Putamen (tissue), 1 donor: ENCODE data around the gene NRL.

ENCODE experiments used
- DNase-seq: peaks from one replicate; pipeline ENCODE4 v3.0.0-alpha.2; 2016; ENCODE audit warnings: low spot score

The NRL gene

DNA sequence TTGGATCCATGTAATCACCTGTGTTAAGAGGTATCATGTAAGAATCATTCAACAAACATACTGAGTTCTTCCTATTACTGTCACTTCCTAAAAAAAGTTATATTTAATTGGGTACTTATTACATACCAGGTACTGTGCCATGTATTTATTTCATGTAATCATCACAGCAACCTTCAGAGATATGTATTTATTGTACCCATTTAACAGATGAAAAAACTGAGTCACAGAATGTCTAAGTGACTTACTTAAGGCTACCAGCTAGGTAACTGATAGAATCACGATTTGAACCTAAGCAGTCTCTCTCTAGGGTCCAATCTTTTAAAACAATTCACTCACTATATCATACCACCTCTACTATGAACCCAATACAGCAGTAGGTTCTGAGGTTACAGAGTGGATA is 29.7 kb upstream of the NRL start:
- DNase-seq, result no peak

DNA sequence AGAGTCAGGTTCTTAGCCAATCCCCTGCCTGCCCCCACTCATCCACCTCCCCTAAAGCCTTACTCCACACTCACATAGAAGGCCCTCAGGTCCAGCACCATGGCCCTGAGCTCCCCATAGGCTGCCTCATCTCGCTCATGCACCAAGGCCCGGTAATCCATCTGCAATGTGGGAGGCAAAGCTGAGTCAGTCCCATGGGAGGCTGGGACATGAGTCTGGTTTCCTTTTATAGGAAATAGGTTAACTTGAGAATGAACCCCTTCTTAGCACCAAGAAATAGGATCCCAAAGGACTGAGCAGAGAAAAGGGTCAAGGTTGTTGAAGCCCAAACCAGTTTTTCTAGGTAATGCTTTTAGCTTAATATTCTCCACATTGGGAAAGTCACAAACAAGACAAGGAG is 28.8 kb upstream of the NRL start:
- no peak for DNase-seq

DNA sequence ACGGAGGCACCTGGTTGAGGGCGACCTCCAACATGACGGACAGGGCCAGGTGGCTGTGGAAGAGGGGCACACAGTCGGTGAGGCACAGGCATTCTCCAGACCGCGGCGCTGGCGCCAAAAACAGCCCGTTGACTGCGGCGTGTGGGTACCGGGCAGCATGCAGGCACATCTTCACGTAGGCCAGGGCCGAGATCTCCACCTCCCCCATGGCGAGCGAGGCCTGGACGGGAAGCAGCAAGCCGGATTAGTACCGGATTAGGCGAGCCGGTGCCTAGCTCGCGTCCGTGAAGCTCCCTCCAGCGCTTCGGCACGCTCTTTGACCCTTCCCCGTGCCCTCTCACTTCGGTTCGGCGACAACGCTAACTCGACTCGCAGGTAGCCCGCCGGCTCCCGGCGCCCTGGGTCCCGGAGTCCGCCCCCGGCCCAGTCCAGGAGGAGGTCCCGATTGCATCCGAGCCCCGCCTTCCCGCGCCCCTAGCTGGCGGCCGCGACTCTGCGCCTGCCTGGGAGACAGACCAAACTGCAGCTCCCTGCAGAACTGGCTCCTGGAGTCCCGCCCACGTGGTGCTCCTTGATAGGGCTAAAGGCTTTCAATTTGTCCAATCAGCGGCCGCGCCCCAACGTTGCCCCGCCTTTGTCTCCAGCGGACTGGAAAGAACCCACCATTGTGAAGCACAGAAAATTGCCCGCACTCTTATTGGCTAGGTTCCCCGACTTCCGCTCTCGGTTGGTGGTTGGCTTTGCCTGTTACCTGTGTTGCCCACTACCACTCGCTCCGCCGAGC is 26.5 kb upstream of the NRL start, which contains the start of gene EMC9:
TSS of gene EMC9 (minus strand) at position 495 of the 784 bp plus-strand sequence. CDS start at position 208, 287 bp downstream.
- peak; percentile 99 for DNase-seq

DNA sequence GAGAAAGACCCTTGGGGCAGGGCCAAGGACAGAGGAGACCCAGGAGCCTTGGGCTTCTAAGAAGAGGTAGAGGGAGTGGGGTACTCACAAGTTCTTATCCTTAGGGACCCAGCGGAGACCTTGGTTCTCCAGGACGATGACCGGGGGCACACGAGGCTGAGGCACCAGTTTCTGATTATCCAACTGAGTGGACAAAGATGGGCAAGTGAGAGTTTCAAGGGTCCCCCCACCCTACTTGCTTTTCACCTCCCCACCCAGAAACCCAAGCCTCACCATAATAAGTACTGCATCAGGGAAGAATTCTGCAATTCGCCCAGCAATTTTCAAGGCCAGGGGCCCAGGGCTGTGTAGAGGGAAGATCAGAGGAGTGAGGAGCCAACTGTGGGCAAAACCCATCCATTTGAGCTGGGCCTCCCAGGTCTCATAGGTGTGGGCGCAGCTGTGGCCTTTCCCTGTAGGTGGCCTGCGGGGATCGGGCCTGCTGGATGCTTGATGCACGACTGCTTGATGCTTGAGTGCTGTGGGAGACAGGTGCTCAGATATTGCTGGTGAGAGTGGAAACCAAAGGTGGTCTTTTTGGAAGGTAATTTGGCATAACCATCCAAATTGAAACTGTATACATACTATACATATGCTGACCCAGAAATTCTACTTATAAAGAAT is 24.7 kb upstream of the NRL start:
- DNase-seq, result no peak

DNA sequence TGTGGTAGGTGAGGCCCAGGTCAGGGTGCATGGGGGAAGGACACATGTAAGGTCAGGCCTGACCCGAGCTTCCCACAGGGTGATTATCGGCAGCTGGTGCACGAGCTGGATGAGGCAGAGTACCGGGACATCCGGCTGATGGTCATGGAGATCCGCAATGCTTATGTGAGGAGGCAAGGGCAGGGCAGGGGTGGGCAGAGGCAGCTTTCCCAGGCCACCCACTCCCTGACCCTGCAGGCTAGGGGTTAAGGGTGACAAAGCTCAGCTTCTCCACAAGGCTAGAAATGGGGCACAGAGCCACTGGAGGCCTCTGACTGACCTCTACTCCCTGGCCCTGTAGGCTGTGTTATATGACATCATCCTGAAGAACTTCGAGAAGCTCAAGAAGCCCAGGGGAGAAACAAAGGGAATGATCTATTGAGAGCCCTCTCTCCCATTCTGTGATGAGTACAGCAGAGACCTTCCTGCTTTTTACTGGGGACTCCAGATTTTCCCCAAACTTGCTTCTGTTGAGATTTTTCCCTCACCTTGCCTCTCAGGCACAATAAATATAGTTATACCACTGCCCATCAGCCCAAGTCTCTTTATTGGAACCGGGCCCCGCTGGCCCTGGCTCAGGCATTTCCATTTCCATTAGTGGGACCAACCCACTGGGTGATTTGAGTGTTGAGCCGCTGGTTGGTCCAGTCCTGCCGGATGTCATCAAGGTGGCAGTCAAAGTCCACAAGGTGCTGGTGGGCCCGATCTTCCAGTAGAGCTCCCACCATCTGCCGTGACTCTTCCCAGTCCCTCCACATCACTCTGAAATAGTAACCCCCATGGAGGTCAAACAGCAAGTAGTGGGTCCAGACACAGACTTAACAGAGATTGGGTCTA is 23.9 kb upstream of the NRL start:
- no peak for DNase-seq

DNA sequence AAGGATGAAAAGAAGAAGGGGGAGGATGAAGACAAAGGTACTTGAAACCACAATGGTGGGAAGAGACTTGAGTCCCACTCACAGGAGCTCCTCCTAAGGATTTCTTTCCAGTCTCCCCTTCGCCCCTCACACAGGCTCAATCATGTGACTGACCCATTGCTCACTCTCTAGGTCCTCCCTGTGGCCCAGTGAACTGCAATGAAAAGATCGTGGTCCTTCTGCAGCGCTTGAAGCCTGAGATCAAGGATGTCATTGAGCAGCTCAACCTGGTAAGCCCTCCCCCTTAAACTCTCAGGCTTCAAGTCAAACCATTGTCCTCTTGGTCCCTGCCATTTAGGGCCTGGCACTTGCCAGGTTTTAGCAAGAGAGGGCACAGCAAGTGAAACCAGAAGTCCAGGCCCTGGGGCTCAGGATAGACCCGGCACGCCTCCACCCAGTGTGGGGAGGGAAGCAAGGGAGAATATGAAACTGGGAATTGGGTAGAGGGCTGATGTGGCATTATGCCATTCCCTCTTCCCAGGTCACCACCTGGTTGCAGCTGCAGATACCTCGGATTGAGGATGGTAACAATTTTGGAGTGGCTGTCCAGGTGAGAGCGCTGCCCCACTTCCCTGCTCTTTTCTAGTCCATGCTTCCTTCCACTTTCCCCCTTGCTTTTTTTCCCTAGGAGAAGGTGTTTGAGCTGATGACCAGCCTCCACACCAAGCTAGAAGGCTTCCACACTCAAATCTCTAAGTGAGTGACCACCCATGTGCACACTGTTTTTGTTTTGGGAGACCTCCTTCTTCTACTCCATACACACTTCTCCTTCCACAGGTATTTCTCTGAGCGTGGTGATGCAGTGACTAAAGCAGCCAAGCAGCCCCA is 23.0 kb upstream of the NRL start:
- no peak for DNase-seq

DNA sequence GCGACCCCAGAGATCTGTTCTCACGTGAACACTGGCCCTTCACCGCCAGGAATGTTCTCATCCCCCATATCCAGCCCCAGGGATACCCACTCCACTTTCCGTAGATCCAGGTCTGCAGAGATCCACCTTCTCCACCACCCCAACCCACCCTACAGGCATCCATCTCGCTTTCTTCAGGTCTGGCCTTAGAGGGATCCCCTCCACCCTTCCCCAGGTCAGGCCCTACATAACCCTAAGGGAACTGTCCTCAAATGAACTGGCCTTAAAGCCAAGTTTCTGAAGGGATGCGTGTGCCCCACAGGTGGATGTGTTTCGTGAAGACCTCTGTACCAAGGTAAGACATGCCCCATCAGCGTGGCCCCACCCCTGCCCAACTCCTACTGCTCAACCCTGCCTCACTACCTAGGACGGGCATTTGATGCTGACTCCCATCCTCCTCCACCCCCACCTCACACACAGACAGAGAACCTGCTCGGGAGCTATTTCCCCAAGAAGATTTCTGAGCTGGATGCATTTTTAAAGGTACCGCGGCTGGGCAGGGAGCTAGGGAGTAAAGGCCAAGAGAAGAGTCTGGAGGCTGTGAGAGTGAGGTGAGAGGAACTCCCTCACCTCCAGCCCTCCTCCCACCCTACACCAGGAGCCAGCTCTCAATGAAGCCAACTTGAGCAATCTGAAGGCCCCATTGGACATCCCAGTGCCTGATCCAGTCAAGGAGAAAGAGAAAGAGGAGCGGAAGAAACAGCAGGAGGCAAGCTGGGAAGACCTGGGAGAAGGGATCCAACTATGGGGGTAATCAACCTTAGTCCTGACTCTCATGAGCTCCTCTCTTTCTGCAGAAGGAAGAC is 22.2 kb upstream of the NRL start:
- DNase-seq, result no peak

DNA sequence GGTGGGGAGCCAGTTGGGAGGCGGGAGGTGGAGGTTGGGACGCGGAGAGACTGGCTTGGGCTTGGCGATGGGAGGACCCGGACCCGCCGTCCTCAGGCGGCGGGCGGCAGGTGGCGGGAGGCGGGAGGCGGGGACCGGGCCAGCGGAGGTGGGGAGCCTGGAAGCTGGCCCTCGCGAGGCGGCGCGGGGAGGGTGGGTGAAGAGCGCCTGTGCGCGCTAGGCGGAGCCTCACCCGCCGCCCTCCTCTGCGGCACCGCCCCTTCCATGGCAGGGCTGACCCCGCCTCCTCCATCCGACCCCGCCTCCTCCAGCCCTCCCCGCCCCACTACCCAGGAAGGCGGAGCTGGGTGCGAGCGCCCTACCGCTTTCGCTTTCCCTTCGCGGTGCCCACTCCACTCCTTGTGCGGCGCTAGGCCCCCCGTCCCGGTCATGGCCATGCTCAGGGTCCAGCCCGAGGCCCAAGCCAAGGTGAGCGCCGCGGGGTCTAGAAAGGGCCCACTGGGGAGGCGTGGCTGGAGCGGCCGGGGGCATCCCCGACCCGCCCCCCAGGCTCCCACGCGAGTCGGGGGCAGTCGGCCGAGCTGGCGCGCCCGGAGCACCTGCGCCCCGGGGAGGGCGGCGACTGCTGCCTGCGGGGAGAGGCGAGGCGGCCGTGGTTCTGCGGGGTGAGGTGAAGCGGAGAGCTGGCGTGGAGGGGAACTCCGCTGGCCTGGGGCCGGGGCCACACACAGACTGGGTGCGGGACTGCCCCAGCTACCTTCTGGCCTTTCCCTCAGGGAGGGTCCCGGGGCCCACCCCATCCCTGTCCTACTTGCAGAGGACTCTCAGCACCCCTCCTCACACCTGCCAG is 21.3 kb upstream of the NRL start, which contains the start of gene PSME1:
TSS of gene PSME1 (plus strand) at position 361 of the 850 bp plus-strand sequence. CDS start at position 430, 69 bp downstream.
- peak; percentile 91 for DNase-seq

DNA sequence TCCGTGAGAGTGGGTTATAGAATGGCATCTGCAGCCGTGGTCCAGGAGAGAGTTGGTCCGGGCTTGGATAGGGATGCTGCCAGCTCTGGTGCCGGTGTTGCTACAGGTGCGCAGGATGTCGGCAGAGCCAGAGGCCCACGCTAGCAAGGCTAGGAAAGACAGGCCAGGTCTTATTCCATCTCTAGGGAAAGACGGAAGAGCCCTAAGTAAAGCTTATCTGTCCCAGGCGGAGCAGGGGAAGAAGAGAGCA is 20.8 kb upstream of the NRL start:
- no peak for DNase-seq

DNA sequence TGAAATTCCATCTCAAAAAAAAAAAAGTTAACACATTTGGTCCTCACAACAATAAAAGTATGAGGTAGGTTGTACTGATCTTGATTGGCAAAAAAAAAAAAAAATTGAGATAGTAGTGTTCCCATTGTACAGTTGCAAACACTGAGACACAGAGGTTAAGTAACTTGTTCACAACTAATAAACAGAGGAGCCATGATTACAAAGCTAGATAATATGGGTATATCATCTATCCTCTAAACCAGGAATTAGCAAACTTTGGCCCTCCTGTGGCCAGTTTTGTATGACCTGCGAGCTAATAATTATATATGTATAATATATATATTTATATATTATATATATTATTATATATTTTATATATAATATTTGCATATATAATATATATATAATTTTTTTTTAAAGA is 19.0 kb upstream of the NRL start:
- no peak for DNase-seq

DNA sequence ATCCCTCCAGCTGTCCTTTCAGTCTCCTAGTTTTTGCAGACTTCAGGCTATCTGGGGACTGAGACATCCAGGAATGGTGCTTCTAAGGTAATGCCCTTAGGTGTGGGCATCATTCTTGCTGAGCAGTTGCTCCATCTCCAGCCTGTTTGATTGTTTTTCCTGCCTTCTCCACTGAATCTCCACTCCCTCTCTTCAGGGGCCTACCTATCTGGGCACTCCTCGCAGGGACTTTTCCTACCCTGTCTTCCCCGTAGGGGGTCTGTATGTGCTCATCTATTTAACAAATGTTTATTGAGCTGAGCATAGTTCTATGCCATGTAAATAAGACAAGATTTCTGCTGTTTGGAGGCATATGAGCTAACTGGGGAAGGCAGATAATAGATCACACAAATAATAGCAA is 18.2 kb upstream of the NRL start:
- no peak for DNase-seq

DNA sequence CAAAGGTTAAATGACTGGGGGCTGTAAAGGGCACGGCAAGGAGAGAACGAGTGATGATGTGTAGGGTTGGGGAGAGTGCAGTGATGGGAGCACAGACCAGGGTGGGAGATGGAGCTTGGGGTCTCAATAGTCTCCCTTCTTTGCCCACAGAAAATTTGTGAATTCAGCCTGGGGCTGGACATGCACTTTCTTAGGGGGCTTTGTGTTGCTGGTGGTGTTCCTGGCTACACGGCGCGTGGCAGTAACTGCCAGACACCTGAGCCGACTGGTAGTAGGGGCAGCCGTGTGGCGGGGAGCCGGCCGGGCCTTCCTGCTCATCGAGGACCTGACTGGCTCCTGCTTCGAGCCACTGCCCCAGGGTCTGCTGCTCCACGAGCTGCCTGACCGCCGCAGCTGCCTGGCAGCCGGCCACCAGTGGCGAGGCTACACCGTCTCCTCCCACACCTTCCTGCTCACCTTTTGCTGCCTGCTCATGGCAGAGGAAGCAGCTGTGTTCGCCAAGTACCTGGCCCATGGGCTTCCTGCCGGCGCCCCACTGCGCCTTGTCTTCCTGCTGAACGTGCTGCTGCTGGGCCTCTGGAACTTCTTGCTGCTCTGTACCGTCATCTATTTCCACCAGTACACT is 17.4 kb upstream of the NRL start:
- DNase-seq, result no peak

DNA sequence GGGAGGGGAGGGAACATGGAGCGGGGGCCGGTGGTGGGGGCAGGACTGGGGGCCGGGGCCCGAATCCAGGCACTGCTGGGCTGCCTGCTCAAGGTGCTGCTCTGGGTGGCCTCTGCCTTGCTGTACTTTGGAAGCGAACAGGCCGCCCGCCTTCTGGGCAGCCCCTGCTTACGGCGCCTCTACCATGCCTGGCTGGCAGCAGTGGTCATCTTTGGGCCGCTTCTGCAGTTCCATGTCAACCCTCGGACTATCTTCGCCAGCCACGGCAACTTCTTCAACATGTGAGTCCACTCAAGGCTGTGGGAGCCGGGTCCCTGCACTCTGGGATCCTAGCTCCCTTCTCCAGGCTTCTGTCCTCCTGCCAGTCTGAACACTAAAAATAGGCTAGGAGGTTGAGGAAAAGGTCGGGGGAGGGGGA is 16.8 kb upstream of the NRL start:
- DNase-seq, result no peak

DNA sequence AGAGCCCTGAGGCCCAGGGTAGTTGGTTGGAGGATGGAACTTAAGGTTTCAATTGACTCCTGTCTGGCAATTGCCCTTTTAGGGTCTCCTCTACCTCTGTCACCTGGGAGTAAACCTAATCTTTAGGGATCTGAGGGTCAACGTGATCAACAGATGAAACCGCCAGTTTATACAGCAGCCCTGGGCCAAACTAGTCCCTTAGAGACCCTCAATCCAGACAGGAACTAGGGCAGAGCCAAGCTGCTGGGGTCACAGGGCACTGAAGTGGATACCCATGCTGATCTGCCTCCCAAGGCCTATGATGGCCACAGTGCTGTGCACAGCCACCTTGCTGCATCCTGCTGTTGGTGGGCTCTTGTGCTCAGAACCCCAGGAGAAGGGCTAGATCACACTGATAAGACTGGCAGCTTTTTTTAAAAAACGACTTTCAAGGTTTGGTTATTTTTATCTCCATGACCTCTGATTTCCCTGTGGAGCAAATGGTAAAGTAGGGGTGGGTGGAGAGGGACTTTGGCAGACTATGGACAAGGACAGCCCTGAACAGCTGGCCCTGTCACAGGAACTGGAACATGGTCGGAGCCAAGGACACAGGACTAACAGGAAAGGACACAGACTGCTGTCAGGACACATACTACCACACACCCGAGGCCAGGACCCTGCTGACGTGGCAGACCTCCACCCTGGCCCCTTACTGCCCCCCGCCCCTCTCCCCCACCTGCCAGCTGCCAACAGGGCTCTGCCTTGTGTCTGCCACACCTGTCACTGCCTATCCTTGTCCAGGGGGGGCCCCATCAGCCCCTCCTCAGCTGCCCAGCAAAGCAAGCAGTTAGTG is 16.2 kb upstream of the NRL start:
- no peak for DNase-seq

DNA sequence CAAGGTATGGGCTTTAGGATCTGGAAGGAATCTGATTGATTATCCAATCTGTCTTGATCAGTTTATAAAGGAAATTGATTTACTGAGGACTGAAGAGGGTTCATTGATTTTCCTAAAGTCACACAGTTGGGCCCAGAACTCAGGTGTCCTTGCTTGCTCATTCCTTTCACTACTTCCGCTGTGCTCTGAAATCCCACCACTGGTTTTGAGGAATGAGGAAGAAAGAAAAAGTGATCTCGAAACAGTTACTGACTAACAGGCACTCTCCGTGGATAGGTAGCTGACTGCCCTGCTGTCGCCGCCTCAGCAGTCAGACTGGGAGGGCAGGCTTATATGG is 15.6 kb upstream of the NRL start, which contains the start of gene FITM1:
TSS of gene FITM1 (plus strand) at position 280 of the 337 bp plus-strand sequence. CDS start 905 bp downstream, outside the sequence.
- no peak for DNase-seq

DNA sequence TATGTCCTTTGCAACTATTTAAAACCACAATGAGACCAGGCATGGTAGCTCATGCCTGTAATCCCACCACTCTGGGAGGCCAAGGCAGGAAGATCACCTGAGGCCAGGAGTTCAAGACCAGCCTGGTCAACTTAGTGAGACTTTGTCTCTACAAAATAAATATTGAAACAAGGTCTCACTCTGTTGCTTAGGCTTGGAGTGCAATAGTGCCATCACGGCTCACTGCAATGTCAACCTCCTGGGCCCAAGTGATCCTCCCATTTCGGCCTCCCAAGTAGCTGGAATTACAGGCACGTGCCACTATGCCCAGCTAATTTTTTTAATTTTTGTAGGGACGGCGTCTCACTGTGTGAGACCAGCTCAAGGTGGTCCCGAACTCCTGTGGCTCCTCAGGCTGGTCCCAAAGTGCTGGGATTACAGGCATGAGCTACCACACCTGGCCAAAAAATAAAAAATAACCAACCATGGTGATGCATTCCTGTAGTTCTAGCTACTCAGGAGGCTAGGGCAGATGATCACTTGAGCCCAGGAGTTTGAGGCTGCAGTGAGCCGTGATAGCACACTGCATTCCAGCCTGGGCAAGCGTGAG is 14.8 kb upstream of the NRL start:
- DNase-seq, result no peak

DNA sequence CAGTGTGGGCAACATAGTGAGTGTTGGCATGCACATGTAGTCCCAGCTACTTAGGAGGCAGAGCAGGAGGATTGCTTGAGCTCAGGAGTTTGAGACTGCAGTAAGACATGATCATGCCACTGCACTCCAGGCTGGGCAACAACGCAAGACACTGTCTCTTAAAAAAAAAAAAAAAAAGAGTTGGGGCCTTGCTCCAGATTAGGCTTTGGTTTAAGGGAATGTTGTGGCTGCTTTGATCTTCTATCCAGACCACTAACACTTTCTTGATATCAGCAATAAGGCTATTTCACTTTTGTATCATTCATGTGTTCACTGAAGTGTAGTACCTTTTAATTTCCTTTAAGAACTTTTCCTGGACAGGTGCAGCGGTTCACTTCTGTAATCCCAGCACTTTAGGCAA is 12.9 kb upstream of the NRL start:
- no peak for DNase-seq

DNA sequence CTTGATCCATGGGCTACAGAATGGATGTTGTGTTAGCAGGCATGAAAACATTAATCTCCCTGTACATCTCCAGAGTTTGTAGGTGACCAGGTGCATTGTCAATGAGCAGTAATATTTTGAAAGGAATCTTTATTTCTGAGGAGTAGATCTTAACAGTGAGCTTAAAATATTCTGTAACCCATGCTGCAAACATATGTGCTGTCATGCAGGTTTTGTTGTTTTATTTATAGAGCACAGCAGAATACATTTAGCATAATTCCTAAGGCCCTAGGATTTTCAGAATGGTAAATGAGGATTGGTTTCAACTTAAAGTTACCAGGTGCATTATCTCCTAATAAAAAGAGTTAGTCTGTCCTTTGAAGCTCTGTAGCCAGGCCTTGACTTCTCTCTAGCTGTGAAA is 12.2 kb upstream of the NRL start:
- no peak for DNase-seq
